HCT116 (cell line): ENCODE results near the gene PICK1. TPM values are rescaled to one million over a fixed set of nuclear protein-coding genes. Genes with fewer than 3 reads are reported as not detected.

Experiments
- ATAC-seq: fragments of 200-7000 bp; cut with Tn5 transposase; 2 replicates; pipeline ENCODE4 v1.9.1; 2020; ENCODE audit warnings: mild to moderate bottlenecking, moderate library complexity
- BruUV-seq: library from RNA; stranded (reverse); fragments of 400-500 nt; replicated peaks from 2 replicates; lab custom pipeline; 2021; lab: Mats Ljungman, UMichigan
- CTCF ChIA-PET: fragments of 300-600 bp; sonication (Branson Sonifier 250); formaldehyde crosslinking; loops from one replicate; lab custom pipeline; 2021; ENCODE audit warnings: antibody characterized with exemption; lab: Charles Lee
- POLR2A ChIA-PET: fragments of 300-600, 350-600 bp; sonication (Branson Sonifier 250); formaldehyde crosslinking; loops from one replicate; lab custom pipeline; 2021; ENCODE audit warnings: antibody characterized with exemption; lab: Charles Lee
- RAD21 ChIA-PET, 2 experiments: fragments of 300-600 bp; sonication (Branson Sonifier 250); formaldehyde crosslinking; loops; one replicate each; lab custom pipeline; 2023; ENCODE audit warnings: low total read pairs in 2 of 2; ENCODE audit not compliant: uncharacterized antibody in 2 of 2, unreplicated experiment in 2 of 2, low non-redundant PET in 1 of 2; lab: Charles Lee
- DNase-seq: peaks from one replicate; pipeline ENCODE4 v3.0.0-alpha.2; 2010; ENCODE audit warnings: low read depth, low spot score
- H2AFZ ChIP-seq: fragments of 200-600 bp; shearing (Covaris generic), sonication (generic); 2 replicates; pipeline ENCODE4 v1.6.1; 2017; ENCODE audit warnings: low read depth, mixed run types, mixed read lengths, antibody characterized with exemption, low read length; ENCODE audit not compliant: poor library complexity, severe bottlenecking
- H3K27ac ChIP-seq: 2 replicates; pipeline ENCODE4 v1.5.1; 2012; ENCODE audit warnings: low read depth, low read length
- H3K27me3 ChIP-seq: fragments of 200-600 bp; sonication (generic); 2 replicates; pipeline ENCODE4 v1.6.1; 2016; ENCODE audit warnings: mixed run types, low read length, mixed read lengths; ENCODE audit not compliant: insufficient read depth
- H3K36me3 ChIP-seq, 2 experiments: fragments of 200-500 bp in 1 of 2; fragments of 200-600 bp in 1 of 2; sonication (Bioruptor generic) in 1 of 2; sonication (generic) in 1 of 2; 2 replicates each; pipeline versions ENCODE4 v1.5.1 to v1.6.1; 2014 to 2016; ENCODE audit warnings: low read length in 2 of 2, inconsistent platforms in 1 of 2, mixed read lengths in 1 of 2, mixed run types in 1 of 2; ENCODE audit not compliant: insufficient read depth in 2 of 2, control insufficient read depth in 1 of 2
- H3K4me1 ChIP-seq, 2 experiments: fragments of 200-600 bp in 1 of 2; sonication (generic) in 1 of 2; 2 replicates each; pipeline versions ENCODE4 v1.5.1 to v1.6.1; 2012 to 2017; ENCODE audit warnings: low read length in 2 of 2, inconsistent platforms in 1 of 2, mild to moderate bottlenecking in 1 of 2, mixed read lengths in 1 of 2, mixed run types in 1 of 2, moderate library complexity in 1 of 2; ENCODE audit not compliant: insufficient read depth in 2 of 2, control insufficient read depth in 1 of 2
- H3K4me2 ChIP-seq: fragments of 200-600 bp; sonication (generic); 2 replicates; pipeline ENCODE4 v1.6.1; 2017; ENCODE audit warnings: mixed run types, low read length, mixed read lengths
- H3K4me3 ChIP-seq, 2 experiments: fragments of 200-600 bp in 1 of 2; sonication (generic) in 1 of 2; replicated peaks in 1 of 2; 2 replicates each; pipeline ENCODE4 v1.5.1; 2011 to 2016; ENCODE audit warnings: low read length in 2 of 2, control low read depth in 1 of 2, low read depth in 1 of 2, mild to moderate bottlenecking in 1 of 2, mixed read lengths in 1 of 2, mixed run types in 1 of 2
- H3K79me2 ChIP-seq: fragments of 200-600 bp; sonication (generic); 2 replicates; pipeline ENCODE4 v1.6.1; 2017; ENCODE audit warnings: mild to moderate bottlenecking, mixed run types, low read length, moderate library complexity, mixed read lengths; ENCODE audit not compliant: insufficient read depth
- H3K9ac ChIP-seq: fragments of 200-600 bp; sonication (generic); 2 replicates; pipeline ENCODE4 v1.6.1; 2016; ENCODE audit warnings: low read length, mixed read lengths
- H3K9me2 ChIP-seq: fragments of 200-600 bp; sonication (generic), shearing (Covaris generic); 2 replicates; pipeline ENCODE4 v1.6.1; 2017; ENCODE audit warnings: mixed run types, mild to moderate bottlenecking, moderate library complexity; ENCODE audit not compliant: insufficient read depth
- H3K9me3 ChIP-seq, 2 experiments: fragments of 200-500 bp in 1 of 2; fragments of 200-600 bp in 1 of 2; sonication (Bioruptor generic) in 1 of 2; sonication (generic) in 1 of 2; 2 replicates each; pipeline ENCODE4 v1.6.1; 2014 to 2017; ENCODE audit warnings: low read length in 2 of 2, mixed read lengths in 2 of 2, inconsistent platforms in 1 of 2, low read depth in 1 of 2, mild to moderate bottlenecking in 1 of 2, mixed run types in 1 of 2, moderate library complexity in 1 of 2; ENCODE audit not compliant: control insufficient read depth in 1 of 2, insufficient read depth in 1 of 2
- H4K20me1 ChIP-seq: fragments of 200-600 bp; sonication (generic), shearing (Covaris generic); 2 replicates; pipeline ENCODE4 v1.6.1; 2017; ENCODE audit warnings: mixed run types, mild to moderate bottlenecking, moderate library complexity; ENCODE audit not compliant: insufficient read depth
- CEBPB ChIP-seq: IDR thresholded peaks from 2 replicates; pipeline ENCODE4 v1.6.1; 2012; ENCODE audit warnings: low read depth
- CTCF ChIP-seq, 3 experiments: fragments of 200-600 bp in 1 of 3; sonication (generic) in 1 of 3; IDR thresholded peaks in 2 of 3; conservative IDR thresholded peaks in 1 of 3; 2 replicates each; pipeline ENCODE4 v1.5.1; 2012 to 2017; ENCODE audit warnings: low read depth in 2 of 3, low read length in 2 of 3, antibody characterized with exemption in 1 of 3, borderline replicate concordance in 1 of 3, control low read depth in 1 of 3, mild to moderate bottlenecking in 1 of 3, mixed read lengths in 1 of 3, mixed run types in 1 of 3, moderate library complexity in 1 of 3; ENCODE audit not compliant: insufficient read depth in 1 of 3
- ZBTB33 ChIP-seq: IDR thresholded peaks from 2 replicates; pipeline ENCODE4 v1.6.1; 2011; ENCODE audit warnings: mild to moderate bottlenecking, low read length, moderate library complexity; ENCODE audit not compliant: insufficient replicate concordance; ENCODE audit errors: extremely low read depth
- intact Hi-C: fragments of 100-400 bp; cut with micrococcal nuclease; formaldehyde crosslinking; loops from 2 replicates; pipeline ENCODE4 v1.10.0; 2022
- total RNA-seq: library from RNA; stranded (reverse); gene quantifications from one replicate; pipeline ENCODE4 v1.2.1, GENCODE V29; 2021; ENCODE audit not compliant: unreplicated experiment

The PICK1 gene
- total RNA-seq, 1 experiment from 2014 or later, result 40.0 TPM

- TF ChIP-seq CTCF (IDR thresholded peaks at IDR 0.05 in 2 of 3, conservative IDR thresholded peaks at IDR 0.05 in 1 of 3; ENCODE audit: borderline replicate concordance in 1 of 3, insufficient read depth in 1 of 3, low read depth in 2 of 3, low read length in 2 of 3), result no peak
These were observed 16.0 kb upstream of the PICK1 start (continued) for GRCh38 chr22:38040953-38041759.

GRCh38 chr22:38041760-38042487 lies 15.3 kb upstream of the PICK1 start:
- H3K4me1 ChIP-seq, result peaks cover 0 to 3% of the 10 kb centered on the region in 2 experiments; a peak in 1 of 4 replicates
- H3K4me2 ChIP-seq, result no peak overlapping the region
- ChIA-PET RAD21 (no interaction called here), CTCF (no interaction called here), POLR2A (no interaction called here)
- no peaks in the 10 kb centered on the region for H3K36me3 ChIP-seq
- DNase-seq (no peak), ATAC-seq (no peak)
- BruUV-seq, result no TSS peak
- H3K27ac ChIP-seq, result no peak overlapping the region
- H3K9me2 ChIP-seq, result no peaks in the 10 kb centered on the region
- no peak overlapping the region for H3K9ac ChIP-seq
- H3K4me3 ChIP-seq, result no peak overlapping the region
- intact Hi-C loops, result no loop called here
- H2AFZ ChIP-seq, result no peak overlapping the region
- no peaks in the 10 kb centered on the region for H4K20me1 ChIP-seq
- no peaks in the 10 kb centered on the region for H3K27me3 ChIP-seq
- no peaks in the 10 kb centered on the region for H3K79me2 ChIP-seq
- TF ChIP-seq CEBPB (no peak), ZBTB33 (no peak)
- no peaks in the 10 kb centered on the region for H3K9me3 ChIP-seq
